ENCODE measurements around the gene NHP2. TPM values are rescaled to one million over a fixed set of nuclear protein-coding genes. Genes with fewer than 3 reads are reported as not detected.

The NHP2 gene
- total and polyA plus RNA-seq, 9 of the 15 experiments (the other 6 are each of a cell fraction or from before 2014, with no cell fraction given), result 52.8 to 622 (median 144) TPM

DNA sequence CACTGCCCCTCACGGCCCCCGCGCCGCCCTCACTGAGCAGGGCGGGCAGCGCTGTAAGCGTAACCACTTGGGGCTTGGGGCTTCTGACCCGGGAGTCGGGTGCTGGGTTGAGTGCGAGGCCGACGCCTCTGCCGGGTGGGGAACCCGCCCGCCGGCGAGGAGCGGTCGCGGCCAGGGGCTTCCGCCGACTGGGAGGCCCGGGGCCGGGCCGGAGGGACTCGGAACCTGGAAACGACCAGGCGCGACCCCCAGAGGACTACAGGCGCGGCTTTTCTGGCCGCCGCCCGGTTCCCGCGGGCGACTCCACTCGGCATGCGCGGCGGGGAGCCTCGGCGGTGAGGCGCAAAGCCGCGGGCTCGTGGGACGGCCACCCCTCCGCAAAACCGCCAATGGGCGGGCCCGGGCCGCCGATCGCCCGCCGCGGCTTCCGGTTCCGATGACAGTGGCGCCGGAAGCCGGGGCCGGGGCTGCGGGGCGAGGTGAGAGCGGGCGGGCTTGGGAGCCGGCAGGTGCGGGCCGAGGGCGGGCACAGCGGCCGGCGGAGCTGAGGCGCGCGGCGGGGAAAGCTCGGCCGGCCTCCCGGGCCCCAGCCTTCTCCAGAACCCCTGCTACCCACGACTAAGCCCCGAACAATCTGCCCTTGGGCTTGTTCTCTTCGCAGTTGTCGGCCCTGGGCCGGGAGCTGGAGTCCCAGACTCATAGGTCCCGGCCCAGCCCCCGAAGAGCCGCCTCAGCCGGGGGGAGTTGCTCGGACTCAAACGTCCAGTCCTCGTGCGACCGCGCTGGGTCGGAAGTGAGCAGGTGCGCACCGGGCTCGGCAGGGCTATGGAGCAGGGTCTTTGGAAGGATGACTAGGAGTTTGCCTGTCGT is 22.9 kb downstream of the NHP2 start, which contains the start of gene RMND5B (continued):
- TF ChIP-seq, protein P1, sequence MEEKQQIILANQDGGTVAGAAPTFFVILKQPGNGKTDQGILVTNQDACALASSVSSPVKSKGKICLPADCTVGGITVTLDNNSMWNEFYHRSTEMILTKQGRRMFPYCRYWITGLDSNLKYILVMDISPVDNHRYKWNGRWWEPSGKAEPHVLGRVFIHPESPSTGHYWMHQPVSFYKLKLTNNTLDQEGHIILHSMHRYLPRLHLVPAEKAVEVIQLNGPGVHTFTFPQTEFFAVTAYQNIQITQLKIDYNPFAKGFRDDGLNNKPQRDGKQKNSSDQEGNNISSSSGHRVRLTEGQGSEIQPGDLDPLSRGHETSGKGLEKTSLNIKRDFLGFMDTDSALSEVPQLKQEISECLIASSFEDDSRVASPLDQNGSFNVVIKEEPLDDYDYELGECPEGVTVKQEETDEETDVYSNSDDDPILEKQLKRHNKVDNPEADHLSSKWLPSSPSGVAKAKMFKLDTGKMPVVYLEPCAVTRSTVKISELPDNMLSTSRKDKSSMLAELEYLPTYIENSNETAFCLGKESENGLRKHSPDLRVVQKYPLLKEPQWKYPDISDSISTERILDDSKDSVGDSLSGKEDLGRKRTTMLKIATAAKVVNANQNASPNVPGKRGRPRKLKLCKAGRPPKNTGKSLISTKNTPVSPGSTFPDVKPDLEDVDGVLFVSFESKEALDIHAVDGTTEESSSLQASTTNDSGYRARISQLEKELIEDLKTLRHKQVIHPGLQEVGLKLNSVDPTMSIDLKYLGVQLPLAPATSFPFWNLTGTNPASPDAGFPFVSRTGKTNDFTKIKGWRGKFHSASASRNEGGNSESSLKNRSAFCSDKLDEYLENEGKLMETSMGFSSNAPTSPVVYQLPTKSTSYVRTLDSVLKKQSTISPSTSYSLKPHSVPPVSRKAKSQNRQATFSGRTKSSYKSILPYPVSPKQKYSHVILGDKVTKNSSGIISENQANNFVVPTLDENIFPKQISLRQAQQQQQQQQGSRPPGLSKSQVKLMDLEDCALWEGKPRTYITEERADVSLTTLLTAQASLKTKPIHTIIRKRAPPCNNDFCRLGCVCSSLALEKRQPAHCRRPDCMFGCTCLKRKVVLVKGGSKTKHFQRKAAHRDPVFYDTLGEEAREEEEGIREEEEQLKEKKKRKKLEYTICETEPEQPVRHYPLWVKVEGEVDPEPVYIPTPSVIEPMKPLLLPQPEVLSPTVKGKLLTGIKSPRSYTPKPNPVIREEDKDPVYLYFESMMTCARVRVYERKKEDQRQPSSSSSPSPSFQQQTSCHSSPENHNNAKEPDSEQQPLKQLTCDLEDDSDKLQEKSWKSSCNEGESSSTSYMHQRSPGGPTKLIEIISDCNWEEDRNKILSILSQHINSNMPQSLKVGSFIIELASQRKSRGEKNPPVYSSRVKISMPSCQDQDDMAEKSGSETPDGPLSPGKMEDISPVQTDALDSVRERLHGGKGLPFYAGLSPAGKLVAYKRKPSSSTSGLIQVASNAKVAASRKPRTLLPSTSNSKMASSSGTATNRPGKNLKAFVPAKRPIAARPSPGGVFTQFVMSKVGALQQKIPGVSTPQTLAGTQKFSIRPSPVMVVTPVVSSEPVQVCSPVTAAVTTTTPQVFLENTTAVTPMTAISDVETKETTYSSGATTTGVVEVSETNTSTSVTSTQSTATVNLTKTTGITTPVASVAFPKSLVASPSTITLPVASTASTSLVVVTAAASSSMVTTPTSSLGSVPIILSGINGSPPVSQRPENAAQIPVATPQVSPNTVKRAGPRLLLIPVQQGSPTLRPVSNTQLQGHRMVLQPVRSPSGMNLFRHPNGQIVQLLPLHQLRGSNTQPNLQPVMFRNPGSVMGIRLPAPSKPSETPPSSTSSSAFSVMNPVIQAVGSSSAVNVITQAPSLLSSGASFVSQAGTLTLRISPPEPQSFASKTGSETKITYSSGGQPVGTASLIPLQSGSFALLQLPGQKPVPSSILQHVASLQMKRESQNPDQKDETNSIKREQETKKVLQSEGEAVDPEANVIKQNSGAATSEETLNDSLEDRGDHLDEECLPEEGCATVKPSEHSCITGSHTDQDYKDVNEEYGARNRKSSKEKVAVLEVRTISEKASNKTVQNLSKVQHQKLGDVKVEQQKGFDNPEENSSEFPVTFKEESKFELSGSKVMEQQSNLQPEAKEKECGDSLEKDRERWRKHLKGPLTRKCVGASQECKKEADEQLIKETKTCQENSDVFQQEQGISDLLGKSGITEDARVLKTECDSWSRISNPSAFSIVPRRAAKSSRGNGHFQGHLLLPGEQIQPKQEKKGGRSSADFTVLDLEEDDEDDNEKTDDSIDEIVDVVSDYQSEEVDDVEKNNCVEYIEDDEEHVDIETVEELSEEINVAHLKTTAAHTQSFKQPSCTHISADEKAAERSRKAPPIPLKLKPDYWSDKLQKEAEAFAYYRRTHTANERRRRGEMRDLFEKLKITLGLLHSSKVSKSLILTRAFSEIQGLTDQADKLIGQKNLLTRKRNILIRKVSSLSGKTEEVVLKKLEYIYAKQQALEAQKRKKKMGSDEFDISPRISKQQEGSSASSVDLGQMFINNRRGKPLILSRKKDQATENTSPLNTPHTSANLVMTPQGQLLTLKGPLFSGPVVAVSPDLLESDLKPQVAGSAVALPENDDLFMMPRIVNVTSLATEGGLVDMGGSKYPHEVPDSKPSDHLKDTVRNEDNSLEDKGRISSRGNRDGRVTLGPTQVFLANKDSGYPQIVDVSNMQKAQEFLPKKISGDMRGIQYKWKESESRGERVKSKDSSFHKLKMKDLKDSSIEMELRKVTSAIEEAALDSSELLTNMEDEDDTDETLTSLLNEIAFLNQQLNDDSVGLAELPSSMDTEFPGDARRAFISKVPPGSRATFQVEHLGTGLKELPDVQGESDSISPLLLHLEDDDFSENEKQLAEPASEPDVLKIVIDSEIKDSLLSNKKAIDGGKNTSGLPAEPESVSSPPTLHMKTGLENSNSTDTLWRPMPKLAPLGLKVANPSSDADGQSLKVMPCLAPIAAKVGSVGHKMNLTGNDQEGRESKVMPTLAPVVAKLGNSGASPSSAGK (IDR thresholded peaks at IDR 0.05), result peak; percentile 62
- TF ChIP-seq, protein P2, sequence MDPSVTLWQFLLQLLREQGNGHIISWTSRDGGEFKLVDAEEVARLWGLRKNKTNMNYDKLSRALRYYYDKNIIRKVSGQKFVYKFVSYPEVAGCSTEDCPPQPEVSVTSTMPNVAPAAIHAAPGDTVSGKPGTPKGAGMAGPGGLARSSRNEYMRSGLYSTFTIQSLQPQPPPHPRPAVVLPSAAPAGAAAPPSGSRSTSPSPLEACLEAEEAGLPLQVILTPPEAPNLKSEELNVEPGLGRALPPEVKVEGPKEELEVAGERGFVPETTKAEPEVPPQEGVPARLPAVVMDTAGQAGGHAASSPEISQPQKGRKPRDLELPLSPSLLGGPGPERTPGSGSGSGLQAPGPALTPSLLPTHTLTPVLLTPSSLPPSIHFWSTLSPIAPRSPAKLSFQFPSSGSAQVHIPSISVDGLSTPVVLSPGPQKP (CRISPR knock-in tag; IDR thresholded peaks at IDR 0.05), result no peak
- TF ChIP-seq SP1 (CRISPR knock-in tag; IDR thresholded peaks at IDR 0.05) (peak; percentile 7; the same call in 1 of the 2 replicates), SIN3B (IDR thresholded peaks at IDR 0.05; ENCODE audit: low read depth) (peak; percentile 62), NFYB (IDR thresholded peaks at IDR 0.05; ENCODE audit: extremely low read depth, insufficient read length) (no peak), EP300 (IDR thresholded peaks at IDR 0.05; ENCODE audit: low read length) (peak; percentile 49)
- TF ChIP-seq, protein P3, sequence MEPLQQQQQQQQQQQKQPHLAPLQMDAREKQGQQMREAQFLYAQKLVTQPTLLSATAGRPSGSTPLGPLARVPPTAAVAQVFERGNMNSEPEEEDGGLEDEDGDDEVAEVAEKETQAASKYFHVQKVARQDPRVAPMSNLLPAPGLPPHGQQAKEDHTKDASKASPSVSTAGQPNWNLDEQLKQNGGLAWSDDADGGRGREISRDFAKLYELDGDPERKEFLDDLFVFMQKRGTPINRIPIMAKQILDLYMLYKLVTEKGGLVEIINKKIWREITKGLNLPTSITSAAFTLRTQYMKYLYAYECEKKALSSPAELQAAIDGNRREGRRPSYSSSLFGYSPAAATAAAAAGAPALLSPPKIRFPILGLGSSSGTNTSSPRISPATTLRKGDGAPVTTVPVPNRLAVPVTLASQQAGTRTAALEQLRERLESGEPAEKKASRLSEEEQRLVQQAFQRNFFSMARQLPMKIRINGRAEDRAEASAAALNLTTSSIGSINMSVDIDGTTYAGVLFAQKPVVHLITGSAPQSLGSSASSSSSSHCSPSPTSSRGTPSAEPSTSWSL (CRISPR knock-in tag; IDR thresholded peaks at IDR 0.05; ENCODE audit: borderline replicate concordance), result no peak
- TF ChIP-seq, protein P4, sequence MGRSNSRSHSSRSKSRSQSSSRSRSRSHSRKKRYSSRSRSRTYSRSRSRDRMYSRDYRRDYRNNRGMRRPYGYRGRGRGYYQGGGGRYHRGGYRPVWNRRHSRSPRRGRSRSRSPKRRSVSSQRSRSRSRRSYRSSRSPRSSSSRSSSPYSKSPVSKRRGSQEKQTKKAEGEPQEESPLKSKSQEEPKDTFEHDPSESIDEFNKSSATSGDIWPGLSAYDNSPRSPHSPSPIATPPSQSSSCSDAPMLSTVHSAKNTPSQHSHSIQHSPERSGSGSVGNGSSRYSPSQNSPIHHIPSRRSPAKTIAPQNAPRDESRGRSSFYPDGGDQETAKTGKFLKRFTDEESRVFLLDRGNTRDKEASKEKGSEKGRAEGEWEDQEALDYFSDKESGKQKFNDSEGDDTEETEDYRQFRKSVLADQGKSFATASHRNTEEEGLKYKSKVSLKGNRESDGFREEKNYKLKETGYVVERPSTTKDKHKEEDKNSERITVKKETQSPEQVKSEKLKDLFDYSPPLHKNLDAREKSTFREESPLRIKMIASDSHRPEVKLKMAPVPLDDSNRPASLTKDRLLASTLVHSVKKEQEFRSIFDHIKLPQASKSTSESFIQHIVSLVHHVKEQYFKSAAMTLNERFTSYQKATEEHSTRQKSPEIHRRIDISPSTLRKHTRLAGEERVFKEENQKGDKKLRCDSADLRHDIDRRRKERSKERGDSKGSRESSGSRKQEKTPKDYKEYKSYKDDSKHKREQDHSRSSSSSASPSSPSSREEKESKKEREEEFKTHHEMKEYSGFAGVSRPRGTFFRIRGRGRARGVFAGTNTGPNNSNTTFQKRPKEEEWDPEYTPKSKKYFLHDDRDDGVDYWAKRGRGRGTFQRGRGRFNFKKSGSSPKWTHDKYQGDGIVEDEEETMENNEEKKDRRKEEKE (IDR thresholded peaks at IDR 0.05; ENCODE audit: borderline replicate concordance in 1 of 2, control insufficient read depth in 1 of 2, low read depth in 2 of 2, low read length in 1 of 2), result peak in 1 of 2 experiments; percentile 73; a peak in 1 of 4 replicates

All from K562 (cell line).